Uterus (tissue), 2 donors: ENCODE results near the gene PPM1H.

Experiments used
- CTCF ChIP-seq, 4 experiments: fragments of 200-600 bp in 2 of 4; fragments of 450-650 bp in 2 of 4; sonication (generic) in 2 of 4; IDR thresholded peaks; one replicate each; pipeline ENCODE4 v1.5.1; 2016 to 2019; ENCODE audit warnings: antibody characterized with exemption in 4 of 4, mild to moderate bottlenecking in 2 of 4, moderate library complexity in 1 of 4
- POLR2A ChIP-seq, 2 donors: fragments of 450-650 bp; IDR thresholded peaks; one replicate each; pipeline ENCODE4 v1.6.1; 2016; ENCODE audit warnings: antibody characterized with exemption in 2 of 2, mild to moderate bottlenecking in 1 of 2, moderate library complexity in 1 of 2

DNA sequence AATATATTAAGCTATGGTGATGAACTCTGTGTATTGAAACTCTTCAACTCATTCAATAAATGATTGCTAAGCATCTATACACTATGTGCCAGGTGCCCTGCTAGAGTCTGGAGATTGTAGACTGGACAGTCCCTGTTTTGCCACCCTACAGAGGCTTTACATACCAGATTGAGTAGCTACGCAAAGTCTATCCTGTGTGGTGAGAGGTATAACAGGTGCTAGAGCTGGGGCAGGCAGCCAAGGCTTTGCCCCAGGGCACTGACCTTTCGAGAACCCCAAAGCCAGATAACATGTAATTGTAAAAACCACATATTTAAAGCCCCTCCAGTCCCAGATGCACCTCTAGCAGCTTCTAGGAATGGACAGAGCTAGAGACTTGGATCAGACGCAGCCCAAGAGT, 52.8 kb downstream of the PPM1H start:
- TF ChIP-seq POLR2A (IDR thresholded peaks at IDR 0.05) (no peak), CTCF (IDR thresholded peaks at IDR 0.05) (no peak)
